Natural killer cell treated with Interleukin-12 subunit alpha and Interleukin-12 subunit beta and Interleukin-15 and Interleukin-18, amount 100 ng/mL, for 72 hours (primary cell): ENCODE measurements around the gene THEM5. TPM values are rescaled to one million over a fixed set of nuclear protein-coding genes. Genes with fewer than 3 reads are reported as not detected.

ENCODE experiments used
- ATAC-seq, 2 donors: fragments of 150-1000 bp; cut with Tn5 transposase in 1 of 2; sonication (Bioruptor Pico), chemical (Tn5 transposase) in 1 of 2; 2 replicates each; pipeline ENCODE4 v1.10.0; 2021
- DNase-seq: peaks from one replicate; pipeline ENCODE4 v3.0.0; 2022; ENCODE audit warnings: low spot score
- H3K27ac Mint-ChIP-seq, 2 donors: 1 replicate in 1 of 2; 2 replicates in 1 of 2; pipeline ENCODE4 v1.8.0; 2022; ENCODE audit warnings: mixed read lengths in 2 of 2, mild to moderate bottlenecking in 1 of 2, moderate library complexity in 1 of 2
- H3K27me3 Mint-ChIP-seq, 2 donors: 1 replicate in 1 of 2; 2 replicates in 1 of 2; pipeline ENCODE4 v1.8.0; 2022; ENCODE audit warnings: mixed read lengths in 2 of 2
- H3K36me3 Mint-ChIP-seq: one replicate; pipeline ENCODE4 v1.8.0; 2022; ENCODE audit warnings: mixed read lengths
- H3K4me1 Mint-ChIP-seq, 2 donors: 1 replicate in 1 of 2; 2 replicates in 1 of 2; pipeline ENCODE4 v1.8.0; 2022; ENCODE audit warnings: low read depth in 2 of 2, mixed read lengths in 2 of 2, mild to moderate bottlenecking in 1 of 2
- H3K4me3 Mint-ChIP-seq: one replicate; pipeline ENCODE4 v1.8.0; 2022; ENCODE audit warnings: mixed read lengths
- H3K9me3 Mint-ChIP-seq: 2 replicates; pipeline ENCODE4 v1.8.0; 2022; ENCODE audit warnings: mixed read lengths
- total RNA-seq, 2 donors: library from RNA; stranded (reverse); gene quantifications; one replicate each; pipeline ENCODE4 v1.2.3, GENCODE V29; 2022

THEM5 gene
- total RNA-seq, 2 donors from 2014 or later = not detected

DNA sequence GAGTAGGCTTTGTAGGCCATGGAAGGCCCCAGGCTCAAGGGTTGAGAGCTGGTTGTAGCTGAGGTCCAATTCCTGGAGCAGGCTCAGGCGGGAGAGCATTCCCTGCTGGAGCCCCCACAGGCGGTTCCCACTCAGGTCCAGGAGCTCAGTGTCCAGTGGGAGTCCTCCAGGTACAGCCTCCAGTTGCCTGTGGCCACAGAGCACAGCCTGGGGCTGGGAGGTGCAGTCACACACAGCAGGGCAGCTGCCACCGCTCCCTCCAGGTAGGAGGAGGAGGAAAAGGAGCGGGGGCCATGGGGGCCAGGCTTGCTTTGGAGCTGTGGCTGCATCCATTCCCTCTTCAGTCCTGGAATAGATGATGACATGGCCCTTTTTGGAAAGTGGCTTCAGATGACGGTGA is 51.1 kb downstream of the THEM5 start:
- Mint-ChIP-seq H3K4me1 (peaks cover 7 to 11% of the 10 kb centered on the region in 2 donors), H3K36me3 (no peaks in the 10 kb centered on the region), H3K27me3 (no peaks in the 10 kb centered on the region), H3K27ac (no peak overlapping the region), H3K4me3 (no peak overlapping the region), H3K9me3 (no peaks in the 10 kb centered on the region)
- DNase-seq (no peak), ATAC-seq (no peak)

DNA sequence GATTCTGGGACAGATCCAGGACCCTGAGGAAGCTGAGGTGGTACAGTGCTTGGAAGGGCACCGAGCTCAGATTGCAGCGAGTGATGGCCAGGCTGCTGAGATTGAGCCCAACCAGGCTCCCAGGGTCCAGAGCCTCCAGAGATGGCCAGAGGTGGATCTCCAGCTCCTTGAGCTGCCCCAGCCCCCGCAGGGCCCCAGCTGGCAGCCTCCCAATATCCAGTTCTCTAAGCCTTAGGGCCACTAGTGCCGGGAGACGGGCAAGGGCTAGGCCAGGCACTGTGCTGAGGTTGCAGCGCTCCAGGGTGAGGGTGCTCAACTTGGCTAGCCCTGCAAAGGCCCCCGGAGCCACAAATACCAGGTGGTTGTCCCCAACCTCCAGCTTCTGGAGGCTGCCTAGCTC is 51.7 kb downstream of the THEM5 start:
- H3K27ac Mint-ChIP-seq = no peak overlapping the region

GRCh38 chr1:151801310-151801820 is 52.1 kb downstream of the THEM5 start:
- H3K4me1 Mint-ChIP-seq = peaks cover 7 to 11% of the 10 kb centered on the region in 2 donors
- ATAC-seq (no peak), DNase-seq (no peak)
- no peaks in the 10 kb centered on the region for H3K9me3 Mint-ChIP-seq
- no peak overlapping the region for H3K27ac Mint-ChIP-seq
- no peaks in the 10 kb centered on the region for H3K36me3 Mint-ChIP-seq
- no peak overlapping the region for H3K4me3 Mint-ChIP-seq
- H3K27me3 Mint-ChIP-seq = no peaks in the 10 kb centered on the region

More for the DNA sequence above, 51.7 kb downstream of the THEM5 start:
- DNase-seq (no peak), ATAC-seq (no peak)
- Mint-ChIP-seq H3K4me3 (no peak overlapping the region), H3K36me3 (no peaks in the 10 kb centered on the region), H3K27me3 (no peaks in the 10 kb centered on the region), H3K4me1 (peaks cover 7 to 11% of the 10 kb centered on the region in 2 donors), H3K9me3 (no peaks in the 10 kb centered on the region)

- Mint-ChIP-seq H3K4me3 (no peak overlapping the region), H3K27me3 (no peaks in the 10 kb centered on the region), H3K36me3 (no peaks in the 10 kb centered on the region), H3K4me1 (peaks cover 7 to 11% of the 10 kb centered on the region in 2 donors), H3K27ac (no peak overlapping the region), H3K9me3 (no peaks in the 10 kb centered on the region)
- no peak for DNase-seq
- no peak for ATAC-seq
Measured at GRCh38 chr1:151800830-151801229, 52.7 kb downstream of the THEM5 start.

DNA sequence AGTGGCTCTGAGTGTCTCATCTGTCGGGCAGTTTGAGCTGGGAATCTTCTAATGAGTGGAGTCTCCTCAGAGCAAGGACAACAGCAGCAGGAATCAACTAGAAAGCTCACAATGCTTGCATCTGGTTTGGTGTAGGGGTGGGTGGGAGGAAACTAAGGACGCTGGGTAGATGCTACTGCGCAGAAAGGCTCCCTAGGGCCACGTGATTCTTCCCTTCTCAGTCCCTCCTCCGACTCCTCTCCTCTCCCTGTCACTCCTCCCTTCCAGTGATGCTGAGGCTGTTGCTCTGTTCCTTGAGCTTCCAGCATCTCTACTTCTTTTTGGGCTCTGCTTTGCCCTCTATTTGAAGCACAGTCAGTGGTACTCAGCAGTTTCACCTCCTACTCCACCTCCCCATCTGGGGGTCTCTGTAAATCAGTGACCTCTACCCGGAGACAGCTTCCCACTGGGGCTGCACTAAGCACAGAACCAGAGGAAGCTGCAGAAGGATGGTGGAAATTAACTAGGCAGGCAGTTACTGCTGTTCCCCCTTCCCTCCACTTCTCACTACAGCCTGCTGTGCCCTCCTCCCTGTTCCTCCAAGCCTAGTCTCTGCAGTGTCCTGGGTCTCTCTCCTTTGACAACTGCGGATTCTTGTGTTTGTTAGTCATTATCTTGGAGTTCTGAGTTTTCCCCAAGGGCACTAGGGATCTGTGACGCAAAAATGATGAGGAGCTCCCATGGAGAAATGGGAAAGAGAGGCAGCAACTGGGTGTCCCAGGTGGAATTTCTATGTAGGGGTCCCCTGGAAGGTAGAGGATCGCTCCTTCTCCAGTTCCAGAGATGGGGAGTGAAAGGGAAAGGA is 54.1 kb downstream of the THEM5 start:
- peaks cover 7 to 11% of the 10 kb centered on the region in 2 donors for H3K4me1 Mint-ChIP-seq
- no peaks in the 10 kb centered on the region for H3K9me3 Mint-ChIP-seq
- DNase-seq = no peak
- no peaks in the 10 kb centered on the region for H3K27me3 Mint-ChIP-seq
- H3K36me3 Mint-ChIP-seq = no peaks in the 10 kb centered on the region
- no peak overlapping the region for H3K27ac Mint-ChIP-seq
- H3K4me3 Mint-ChIP-seq = no peak overlapping the region
- no peak for ATAC-seq

- Mint-ChIP-seq H3K27me3 (no peaks in the 10 kb centered on the region), H3K27ac (no peak overlapping the region), H3K4me1 (peaks cover 7 to 11% of the 10 kb centered on the region in 2 donors), H3K9me3 (no peaks in the 10 kb centered on the region), H3K4me3 (no peak overlapping the region), H3K36me3 (no peaks in the 10 kb centered on the region)
- ATAC-seq = no peak
- DNase-seq = no peak
Measured at GRCh38 chr1:151798571-151798970, 54.9 kb downstream of the THEM5 start.

Other genes with a start within 250 kb of the THEM5 start
- 10 to 100 TPM; 28.3 to 34.2 TPM for gene SNX27, start 241.7 kb downstream of the THEM5 start, total RNA-seq
- gene CELF3, start 136.9 kb downstream of the THEM5 start, total RNA-seq = not detected
- gene RIIAD1, start 132.2 kb downstream of the THEM5 start, total RNA-seq = not detected
- 100 to 1,000 TPM; 107 to 161 TPM for gene MRPL9, start 90.2 kb downstream of the THEM5 start, total RNA-seq
- 10 to 100 TPM; 13.5 to 14.0 TPM for gene TDRKH, start 63.2 kb downstream of the THEM5 start, total RNA-seq
- gene LINGO4, start 48.3 kb downstream of the THEM5 start, total RNA-seq = not detected
- 1 to 10 TPM in 1 of 2 donors, under 1 TPM in 1; 0.17 to 1.3 TPM for gene RORC, start 21.9 kb downstream of the THEM5 start, total RNA-seq
- 1 to 10 TPM in 1 of 2 donors, not detected in 1; 1.5 TPM for gene C2CD4D, start 13.9 kb downstream of the THEM5 start, total RNA-seq
- gene THEM4, start 55.8 kb upstream of the THEM5 start, total RNA-seq = 10 to 100 TPM; 17.0 to 19.6 TPM
- 100 to 1,000 TPM; 152 to 263 TPM for gene S100A10, start 140.1 kb upstream of the THEM5 start, total RNA-seq
- gene S100A11, start 183.3 kb upstream of the THEM5 start, total RNA-seq = 100 to 1,000 TPM; 113 to 239 TPM
- not detected for gene TCHHL1, start 235.4 kb upstream of the THEM5 start, total RNA-seq